HG03521 (cell line): ENCODE measurements around the gene TACR1.

Experiments
- ATAC-seq: cut with Tn5 transposase; IDR thresholded peaks from one replicate; pipeline ENCODE4 v1.9.1; 2021; ENCODE audit warnings: mild to moderate bottlenecking, moderate library complexity; ENCODE audit not compliant: unreplicated experiment

Gene TACR1

DNA sequence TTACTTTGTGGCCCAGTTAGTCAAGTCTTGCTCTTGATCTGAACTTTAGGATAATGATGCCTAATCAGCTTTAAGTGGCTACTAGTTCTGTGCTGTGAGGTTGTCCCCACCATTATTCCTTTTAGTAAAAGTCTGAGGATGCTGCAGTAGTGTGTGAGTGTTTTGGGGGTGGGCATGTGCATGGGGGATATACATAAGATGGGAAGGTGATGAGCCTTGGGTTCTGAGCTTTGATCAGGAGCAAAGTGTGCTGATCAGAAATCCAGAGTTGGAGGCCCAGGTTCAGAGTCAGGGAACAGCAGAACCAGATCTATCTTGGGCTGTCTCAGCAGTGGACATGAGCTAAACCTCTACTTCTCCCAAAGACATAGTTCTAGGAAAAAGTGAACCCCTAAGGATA lies 174.1 kb downstream of the TACR1 start:
- no peak for ATAC-seq

DNA sequence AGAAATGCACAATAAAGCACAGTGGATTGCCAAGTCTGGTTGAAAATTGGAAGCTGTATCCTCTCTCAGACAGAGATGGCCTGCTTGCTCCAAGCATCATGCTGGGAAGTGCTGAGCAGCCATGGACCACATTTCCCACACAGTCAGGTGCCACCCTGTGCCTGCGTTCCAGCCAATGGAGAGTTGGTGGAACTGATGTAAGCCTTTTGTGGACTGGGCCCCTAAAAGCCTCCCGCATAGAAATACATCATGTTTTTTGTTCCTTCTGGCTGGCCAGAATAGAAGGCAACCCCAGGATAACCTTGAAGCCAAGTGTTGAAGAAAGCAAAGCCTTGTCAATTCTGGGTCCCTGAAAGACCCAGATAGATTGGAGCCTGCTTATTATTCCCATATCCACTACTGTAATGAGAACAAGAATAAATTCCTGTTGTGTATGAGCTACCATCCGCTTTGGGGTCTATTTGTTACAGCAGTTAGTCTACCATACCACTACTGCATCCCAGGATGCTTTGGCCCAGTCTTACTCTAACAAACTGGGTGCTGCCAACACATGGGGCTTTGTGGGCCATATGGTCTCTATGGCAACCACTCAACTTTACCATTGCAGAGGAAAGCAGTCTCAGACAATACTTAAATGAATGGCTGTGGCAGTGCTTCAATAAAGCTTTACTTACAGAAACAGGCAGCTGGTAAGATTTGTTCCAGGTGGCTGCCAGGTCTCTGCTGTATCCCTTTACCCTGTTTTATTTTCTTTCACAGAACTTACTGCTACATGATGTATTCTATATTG lies 175.5 kb downstream of the TACR1 start:
- ATAC-seq, result no peak

DNA sequence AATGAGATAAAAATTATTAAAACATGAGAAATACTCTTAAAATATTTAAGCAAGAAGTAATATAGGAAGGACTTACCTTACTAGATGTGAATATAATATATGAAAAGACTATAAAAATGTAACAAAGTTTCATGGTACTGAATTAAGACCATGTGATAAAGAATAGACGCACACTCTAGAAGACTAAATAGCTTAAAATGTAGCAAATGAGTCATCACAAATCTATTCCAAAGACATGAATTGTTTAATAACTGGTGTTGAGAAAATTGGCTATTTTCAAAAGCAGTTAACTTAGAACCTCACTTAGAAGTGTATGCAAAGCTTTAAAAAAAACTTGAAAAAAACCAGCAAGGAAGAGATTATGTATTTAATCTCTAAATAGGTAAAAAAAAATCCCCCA lies 176.8 kb downstream of the TACR1 start:
- no peak for ATAC-seq

DNA sequence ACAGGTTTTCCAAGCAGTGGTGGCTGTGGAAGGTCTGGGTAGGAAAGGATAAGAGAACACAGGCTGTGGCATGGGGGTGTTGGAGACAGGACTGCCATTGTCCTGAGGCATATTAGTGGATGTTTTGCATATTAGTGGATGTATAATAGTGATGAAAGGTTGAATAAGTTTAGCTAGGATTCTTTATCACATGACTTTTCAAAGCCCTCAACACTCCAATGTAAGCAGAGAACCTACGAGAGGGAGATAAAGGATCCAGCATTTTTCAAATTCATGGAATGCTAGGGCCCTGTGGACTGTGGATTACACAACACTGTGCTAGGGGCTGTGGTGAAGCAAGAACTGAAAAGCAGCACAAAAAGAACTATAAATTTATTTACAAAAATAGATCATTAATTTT lies 177.6 kb downstream of the TACR1 start:
- no peak for ATAC-seq

DNA sequence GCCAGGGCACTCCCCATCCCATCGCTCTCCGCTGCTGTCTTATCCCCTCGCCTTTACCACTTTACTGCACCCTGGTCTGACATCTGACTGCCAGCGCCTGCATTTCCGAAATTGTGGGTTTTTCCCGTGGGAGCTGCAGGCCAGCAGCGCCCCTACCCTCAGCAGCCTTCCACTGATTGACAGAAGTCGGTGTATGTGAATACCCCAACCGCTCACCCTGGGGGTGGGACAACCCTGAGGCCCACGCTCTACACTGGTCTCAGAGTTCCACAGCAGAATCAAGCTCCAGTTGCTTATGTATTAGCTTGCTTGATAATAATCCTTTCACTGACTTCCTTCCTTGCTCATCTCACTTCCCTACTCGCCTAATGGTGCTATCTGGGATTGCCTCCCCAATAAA lies 178.8 kb downstream of the TACR1 start:
- ATAC-seq, result no peak

DNA sequence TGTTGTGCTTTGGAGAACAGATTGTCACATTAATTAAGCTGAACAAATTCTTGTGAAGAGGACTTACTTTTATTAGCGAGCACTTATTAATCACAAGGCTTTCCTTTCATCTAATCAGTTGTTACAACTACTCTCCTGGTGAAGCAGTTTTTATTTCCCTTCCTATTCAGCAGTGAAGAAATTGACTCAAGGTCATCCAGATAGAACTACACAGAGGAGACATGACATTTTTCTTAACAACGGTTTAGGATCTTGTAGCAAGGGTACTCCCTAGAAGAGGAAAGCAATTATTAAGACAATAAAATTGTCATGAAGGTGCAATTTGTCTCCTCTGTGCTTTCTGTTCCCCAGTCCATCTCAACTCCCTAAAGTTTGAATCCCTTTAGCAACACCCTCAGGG lies 179.5 kb downstream of the TACR1 start:
- ATAC-seq, result no peak

DNA sequence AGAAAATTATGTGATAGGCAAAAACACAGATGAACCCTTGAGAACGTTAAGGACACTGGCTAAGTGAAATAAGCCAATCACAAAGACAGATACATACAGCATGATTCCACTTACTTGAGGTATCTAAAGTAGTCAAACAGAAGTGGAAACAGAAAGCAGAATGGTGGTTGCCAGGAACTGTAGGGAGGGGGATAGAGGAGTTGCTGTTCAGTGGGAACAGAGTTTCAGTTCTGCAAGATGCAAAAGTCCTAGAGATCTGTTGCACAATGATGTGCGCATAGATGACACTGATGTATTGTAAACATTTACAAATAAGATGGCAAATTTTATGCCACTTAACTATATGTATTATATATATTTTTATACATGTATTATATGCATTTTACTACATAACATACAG lies 181.2 kb downstream of the TACR1 start:
- ATAC-seq, result no peak

DNA sequence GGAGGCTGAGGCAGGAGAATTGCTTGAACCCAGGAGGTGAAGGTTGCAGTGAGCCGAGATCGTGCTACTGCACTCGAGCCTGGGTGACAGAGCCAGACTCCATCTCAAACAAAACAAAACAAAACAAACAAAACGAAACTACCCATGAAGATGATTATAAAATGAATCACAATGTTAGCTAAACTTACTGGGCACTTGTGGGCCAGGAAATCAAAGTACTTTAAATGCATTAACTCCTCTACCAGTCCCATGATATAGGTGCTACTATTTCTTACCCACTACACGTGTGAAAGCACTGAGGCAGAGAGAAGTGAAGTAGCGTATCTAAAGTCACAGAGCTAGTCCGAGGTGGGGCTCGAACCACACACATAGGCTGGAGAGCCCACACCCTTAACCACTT lies 187.2 kb downstream of the TACR1 start:
- no peak for ATAC-seq

DNA sequence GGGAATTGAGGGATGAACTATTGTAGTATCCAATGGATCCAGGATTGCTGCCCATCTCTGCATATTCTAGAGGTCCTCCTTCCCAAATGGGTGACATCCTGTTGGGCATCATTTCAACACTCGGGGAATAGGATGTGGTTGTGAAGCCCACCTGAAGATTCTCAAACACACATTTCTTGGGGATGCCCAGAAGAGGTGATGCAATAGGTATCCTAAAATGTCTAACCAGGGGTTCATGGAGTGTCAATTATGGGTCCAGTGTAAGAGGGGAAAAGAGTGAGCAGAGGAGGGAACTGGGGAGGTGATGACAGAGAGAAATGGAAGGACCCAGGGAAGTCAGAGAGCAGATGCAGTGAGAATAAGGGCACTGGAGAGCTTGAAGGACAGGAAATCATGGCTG lies 188.7 kb downstream of the TACR1 start:
- no peak for ATAC-seq

DNA sequence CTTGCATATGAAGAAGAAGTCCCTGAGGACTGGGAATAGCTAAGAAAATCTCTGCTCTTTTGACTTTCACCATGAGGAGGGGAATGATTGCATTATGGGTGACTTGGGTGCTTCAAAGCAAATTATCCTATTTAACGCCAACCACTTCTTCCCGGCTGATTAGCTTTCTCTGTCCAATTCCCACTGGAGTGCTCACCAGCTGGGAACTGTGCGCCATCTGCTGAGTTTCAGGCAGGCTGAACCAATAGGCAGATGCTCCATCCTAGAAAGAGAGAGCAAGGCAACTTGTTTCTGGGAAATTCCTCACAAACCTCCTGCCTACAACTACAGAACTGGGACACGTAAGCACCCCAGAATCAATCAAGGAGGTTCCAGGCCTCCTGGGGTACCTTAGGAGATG lies 191.5 kb downstream of the TACR1 start:
- no peak for ATAC-seq

DNA sequence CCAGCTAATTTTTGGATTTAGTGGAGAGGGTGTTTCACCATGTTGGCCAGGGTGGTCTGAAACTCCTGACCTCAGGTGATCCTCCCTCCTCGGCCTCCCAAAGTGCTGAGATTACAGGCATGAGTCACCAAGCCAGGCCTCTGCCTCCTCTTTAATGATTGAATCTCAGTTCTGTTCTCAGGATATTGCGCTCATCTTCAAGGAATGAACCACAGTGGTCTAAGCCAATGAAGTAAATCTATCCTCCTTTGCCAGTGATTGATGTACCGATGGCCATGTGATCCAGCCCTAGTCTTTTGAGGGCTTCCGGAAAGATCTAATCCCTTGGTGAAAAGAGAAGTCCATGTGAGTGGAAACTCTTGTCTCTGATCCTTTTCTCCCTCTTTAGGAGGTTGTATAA lies 192.3 kb downstream of the TACR1 start:
- no peak for ATAC-seq

DNA sequence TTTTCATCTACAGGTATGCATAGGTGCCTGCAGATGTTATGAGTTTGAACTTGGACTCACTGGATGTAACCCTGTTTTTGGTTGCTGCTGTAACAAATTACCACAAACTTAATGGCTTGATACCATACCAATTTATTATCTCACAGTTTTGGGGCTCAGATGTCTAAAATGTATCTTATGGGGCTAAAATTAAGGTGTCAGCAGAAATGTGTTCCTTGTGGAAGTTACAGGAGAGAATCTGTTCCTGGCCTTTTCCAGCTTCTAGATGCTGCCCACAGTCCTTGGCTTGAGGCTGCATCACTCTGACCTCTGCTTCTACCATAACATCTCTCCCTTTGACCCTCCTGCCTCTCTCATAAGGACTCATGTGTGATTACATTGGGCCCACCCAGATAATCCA lies 193.3 kb downstream of the TACR1 start:
- no peak for ATAC-seq

DNA sequence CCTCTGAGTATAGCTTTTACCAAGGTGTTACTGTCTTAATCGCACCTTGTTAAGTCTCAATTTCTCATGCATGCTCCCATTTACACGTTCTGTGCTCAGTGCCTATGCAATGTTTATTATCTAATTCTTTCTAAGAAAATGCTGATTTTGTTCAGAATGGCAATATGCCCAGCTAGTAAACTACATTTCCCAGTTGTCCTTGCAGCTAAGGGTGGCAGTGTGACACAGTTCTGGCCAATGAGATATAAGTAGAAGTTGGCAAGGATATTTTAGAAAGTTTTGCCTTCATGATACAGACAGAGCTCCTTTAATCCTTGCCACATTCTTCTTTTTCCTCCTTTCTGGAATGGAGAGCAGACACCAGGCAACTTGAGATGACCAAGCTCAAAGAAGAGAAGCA lies 195.5 kb downstream of the TACR1 start:
- ATAC-seq, result no peak

DNA sequence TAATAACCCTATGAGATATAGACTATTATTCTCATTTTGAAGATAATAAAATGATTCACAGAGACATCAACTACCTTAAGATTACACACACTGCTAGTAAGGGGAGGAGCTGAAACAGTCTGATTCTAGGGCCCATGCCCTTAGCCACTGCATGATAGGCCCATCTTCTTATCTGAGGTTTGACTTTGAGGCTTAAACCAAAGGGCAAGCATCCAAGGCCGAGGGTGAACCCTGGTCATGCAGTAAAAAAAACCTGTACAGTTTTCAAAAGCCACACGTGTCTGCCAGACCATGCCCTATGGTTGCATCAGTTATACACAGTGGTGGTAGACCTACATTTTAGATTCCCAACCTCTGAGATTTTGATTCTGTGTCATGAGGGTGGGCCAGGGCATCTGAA lies 196.0 kb downstream of the TACR1 start:
- ATAC-seq, result no peak

DNA sequence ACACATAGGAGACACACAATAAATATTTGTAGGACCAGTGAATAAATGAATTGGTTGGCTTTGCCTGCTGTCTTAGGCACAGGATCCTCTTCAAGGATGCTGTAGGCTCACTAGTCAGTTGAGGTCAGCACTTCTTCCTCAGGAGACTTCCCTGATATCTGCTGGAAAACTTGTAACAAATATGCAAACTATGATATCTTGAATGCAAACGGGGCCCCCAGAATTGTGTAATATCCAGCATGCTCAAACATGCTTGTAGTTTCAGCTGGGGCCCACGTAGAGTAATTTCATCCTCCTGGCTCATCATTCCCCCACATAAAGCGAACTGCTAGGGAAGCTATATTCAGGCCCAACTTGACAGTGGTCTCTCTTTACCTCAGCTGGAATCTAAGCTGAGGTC lies 197.3 kb downstream of the TACR1 start:
- ATAC-seq, result no peak

DNA sequence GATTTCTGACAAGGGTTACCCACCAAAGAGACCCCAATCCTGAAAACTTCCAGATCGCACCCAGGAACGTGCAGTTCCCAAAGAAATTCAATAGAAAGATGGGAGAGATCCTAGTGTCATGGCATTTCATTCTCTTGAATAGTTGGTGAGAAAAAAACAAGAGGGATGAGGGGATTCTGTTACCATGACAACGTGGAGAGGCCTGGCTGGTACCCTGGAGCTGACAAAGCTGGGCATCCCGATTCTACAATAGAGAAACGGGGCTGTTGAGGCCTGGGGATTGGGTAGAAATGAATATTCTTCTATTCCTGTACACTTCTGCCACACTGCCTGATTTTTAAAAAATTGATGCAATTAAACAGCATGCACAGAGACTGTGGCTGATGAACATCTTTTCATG lies 199.9 kb downstream of the TACR1 start:
- ATAC-seq, result no peak
